HepG2 (cell line): ENCODE data around the gene HDDC3. TPM values are rescaled to one million over a fixed set of nuclear protein-coding genes. Genes with fewer than 3 reads are reported as not detected.

Source experiments
- ATF1 ChIP-seq: IDR thresholded peaks from 2 replicates; pipeline ENCODE4 v1.6.1; 2016; ENCODE audit warnings: mild to moderate bottlenecking, control low read depth
- CC2D1A ChIP-seq: sonication (generic); formaldehyde crosslinking; IDR thresholded peaks from 2 replicates; pipeline ENCODE4 v1.8.1; 2023; ENCODE audit warnings: mild to moderate bottlenecking, missing genetic modification reagents
- HNRNPH1 ChIP-seq: fragments of 200-400 bp; formaldehyde crosslinking; optimal IDR thresholded peaks from 2 replicates; pipeline ENCODE3; 2017; ENCODE audit warnings: mild to moderate bottlenecking, low read depth, low read length
- IRX3 ChIP-seq: sonication (generic); formaldehyde crosslinking; IDR thresholded peaks from 2 replicates; pipeline ENCODE4 v1.8.1; 2023; ENCODE audit warnings: mild to moderate bottlenecking, low read depth, missing genetic modification reagents, borderline replicate concordance
- KLF9 ChIP-seq: IDR thresholded peaks from 2 replicates; pipeline ENCODE4 v1.6.1; 2016; ENCODE audit warnings: low read depth
- MXD3 ChIP-seq: IDR thresholded peaks from 2 replicates; pipeline ENCODE4 v1.6.1; 2016; ENCODE audit warnings: mild to moderate bottlenecking, missing biosample characterization, missing genetic modification reagents
- NFIB ChIP-seq: sonication (generic); formaldehyde crosslinking; IDR thresholded peaks from 2 replicates; pipeline ENCODE4 v1.9.0; 2021; ENCODE audit warnings: missing genetic modification reagents, mild to moderate bottlenecking, borderline replicate concordance
- NR2F6 ChIP-seq, 2 experiments: IDR thresholded peaks; 2 replicates each; pipeline ENCODE4 v1.6.1; 2016; ENCODE audit warnings: antibody characterized with exemption in 1 of 2, mild to moderate bottlenecking in 1 of 2
- SMARCC2 ChIP-seq: fragments of 450-650 bp; IDR thresholded peaks from 2 replicates; pipeline ENCODE4 v1.6.1; 2017; ENCODE audit warnings: antibody characterized with exemption, mild to moderate bottlenecking
- SRF ChIP-seq: IDR thresholded peaks from 2 replicates; pipeline ENCODE4 v1.6.1; 2011; ENCODE audit warnings: mild to moderate bottlenecking, low read depth, low read length, moderate library complexity
- TCF7L2 ChIP-seq: IDR thresholded peaks from 2 replicates; pipeline ENCODE4 v1.6.1; 2011; ENCODE audit warnings: mild to moderate bottlenecking, low read depth, low read length, moderate library complexity
- U2AF2 ChIP-seq: fragments of 200-400 bp; formaldehyde crosslinking; IDR thresholded peaks from 2 replicates; pipeline ENCODE4 v1.6.1; 2017; ENCODE audit warnings: low read depth, mild to moderate bottlenecking, low read length
- XRCC5 ChIP-seq: fragments of 200-400 bp; formaldehyde crosslinking; optimal IDR thresholded peaks from 2 replicates; pipeline ENCODE3; 2017; ENCODE audit warnings: mild to moderate bottlenecking, low read length
- ZBTB20 ChIP-seq: sonication (generic); formaldehyde crosslinking; IDR thresholded peaks from 2 replicates; pipeline ENCODE4 v1.8.1; 2023; ENCODE audit warnings: missing genetic modification reagents, low read depth, mild to moderate bottlenecking, borderline replicate concordance
- ZEB1 ChIP-seq: IDR thresholded peaks from 2 replicates; pipeline ENCODE4 v1.6.1; 2012; ENCODE audit warnings: mild to moderate bottlenecking, low read depth, inconsistent platforms; ENCODE audit not compliant: insufficient replicate concordance
- ZFP41 ChIP-seq: sonication (generic); formaldehyde crosslinking; IDR thresholded peaks from 2 replicates; pipeline ENCODE4 v1.4.0; 2020; ENCODE audit warnings: mild to moderate bottlenecking, missing genetic modification reagents, borderline replicate concordance
- ZNF232 ChIP-seq: sonication (generic); formaldehyde crosslinking; IDR thresholded peaks from 2 replicates; pipeline ENCODE4 v1.4.0; 2020; ENCODE audit warnings: missing genetic modification reagents, borderline replicate concordance
- ZNF512B ChIP-seq: sonication (generic); formaldehyde crosslinking; IDR thresholded peaks from 2 replicates; pipeline ENCODE4 v1.5.1; 2020; ENCODE audit warnings: missing genetic modification reagents, mild to moderate bottlenecking, borderline replicate concordance
- ZNF589 ChIP-seq: sonication (generic); formaldehyde crosslinking; conservative IDR thresholded peaks from 2 replicates; pipeline ENCODE4 v1.8.0; 2022; ENCODE audit warnings: mild to moderate bottlenecking, moderate library complexity, missing genetic modification reagents
- ZNF687 ChIP-seq: sonication (generic); formaldehyde crosslinking; IDR thresholded peaks from 2 replicates; pipeline ENCODE4 v1.5.1; 2020; ENCODE audit warnings: mild to moderate bottlenecking, missing genetic modification reagents, moderate library complexity
- ZNF788 ChIP-seq: sonication (generic); formaldehyde crosslinking; IDR thresholded peaks from 2 replicates; pipeline ENCODE4 v1.5.0; 2020; ENCODE audit warnings: mild to moderate bottlenecking, missing genetic modification reagents, borderline replicate concordance
- ZSCAN12 ChIP-seq: sonication (generic); formaldehyde crosslinking; IDR thresholded peaks from 2 replicates; pipeline ENCODE4 v1.9.0; 2021; ENCODE audit warnings: mild to moderate bottlenecking, missing genetic modification reagents
- ZSCAN29 ChIP-seq: sonication (generic); formaldehyde crosslinking; conservative IDR thresholded peaks from 2 replicates; pipeline ENCODE4 v1.4.0; 2020; ENCODE audit warnings: mild to moderate bottlenecking, missing genetic modification reagents
- polyA plus RNA-seq, 8 experiments: library from polyadenylated mRNA; depleted of rRNA in 3 of 8; stranded (reverse) in 7 of 8; unstranded in 1 of 8; fragments of >200 nt; fragmentation: Illumina TruSeq in 4 of 8; extraction: Trizol in 4 of 8; gene quantifications; 2 replicates each; pipeline versions ENCODE4 v1.2.1 to v1.2.3, GENCODE V29; 2011 to 2016; ENCODE audit warnings: low read depth in 4 of 8, missing spikeins in 1 of 8, mixed read lengths in 1 of 8; ENCODE audit not compliant: insufficient read depth in 1 of 8
- total RNA-seq, 5 experiments: library from RNA; depleted of rRNA; stranded (reverse); fragments of >200 nt; fragmentation: Illumina TruSeq; extraction: Trizol; gene quantifications; 2 replicates each; pipeline ENCODE4 v1.2.3, GENCODE V29; 2016; ENCODE audit warnings: low read depth in 1 of 5

Gene HDDC3
- total and polyA plus RNA-seq, 2 of the 13 experiments (the other 11 are each of a cell fraction or from before 2014, with no cell fraction given) = 18.7 to 28.3 TPM

DNA sequence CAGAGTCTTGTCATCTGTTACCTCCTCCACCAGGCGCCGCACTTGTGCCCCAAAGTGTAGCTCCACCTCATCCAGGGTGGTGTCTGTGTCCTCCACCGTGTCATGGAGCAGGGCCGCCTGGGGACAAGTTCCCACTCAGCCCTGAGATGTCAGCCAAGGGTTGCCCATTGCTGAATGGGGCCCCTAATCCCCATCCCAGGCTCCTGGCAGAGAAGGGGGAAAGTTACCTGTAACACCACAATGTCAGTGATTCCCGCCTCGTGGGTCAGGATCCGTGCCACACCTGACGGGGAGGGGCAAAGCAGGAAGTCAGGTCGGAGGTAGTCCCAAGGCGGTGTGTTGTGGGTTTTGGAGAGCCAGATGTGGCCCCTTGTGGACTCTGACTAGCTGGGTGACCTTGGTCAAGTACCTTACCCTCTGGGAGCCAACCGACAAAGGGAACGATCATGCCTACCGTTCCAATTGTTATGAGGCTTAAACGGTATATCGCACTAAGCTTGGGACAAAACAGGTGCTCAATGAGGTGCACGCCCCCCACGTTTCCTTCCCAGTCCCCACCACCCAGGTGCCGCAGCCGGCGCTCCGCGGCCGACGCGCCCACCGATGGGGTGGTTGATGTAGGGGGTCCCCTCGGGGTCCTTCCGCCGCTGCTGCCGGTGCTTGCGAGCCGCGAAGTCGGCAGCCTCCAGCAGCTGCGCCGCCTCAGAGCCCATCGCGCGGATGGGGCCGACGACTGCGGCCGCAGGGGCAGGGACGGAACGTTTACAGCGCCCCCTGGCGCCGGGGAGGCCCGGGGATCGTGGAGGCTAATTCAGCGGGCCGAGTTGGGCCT, at the start of gene HDDC3 (continued):
- TF ChIP-seq ZNF687 (peak; percentile 92), CC2D1A (CRISPR knock-in tag) (no peak), TCF7L2 (no peak), XRCC5 (peak; percentile 84), MXD3 (peak; percentile 83; the same call in 1 of the 2 replicates), SMARCC2 (no peak), ZNF589 (CRISPR knock-in tag) (peak; percentile 35; the same call in 1 of the 2 replicates), ZEB1 (peak; percentile 97), ZSCAN12 (CRISPR knock-in tag) (no peak), ATF1 (CRISPR knock-in tag) (no peak), IRX3 (CRISPR knock-in tag) (0 out of 2 replicates have a peak, but pooled peaks have one; percentile 56), HNRNPH1 (no peak), ZSCAN29 (no peak), ZNF232 (CRISPR knock-in tag) (peak; percentile 29; the same call in 1 of the 2 replicates), NFIB (CRISPR knock-in tag) (no peak), SRF (no peak), KLF9 (CRISPR knock-in tag) (0 out of 2 replicates have a peak, but pooled peaks have one; percentile 44), ZBTB20 (CRISPR knock-in tag) (no peak), ZNF788 (CRISPR knock-in tag) (peak; percentile 89), U2AF2 (no peak), ZFP41 (no peak), ZNF512B (CRISPR knock-in tag) (no peak), NR2F6 (IDR thresholded peaks at IDR 0.05) (no peak), NR2F6 (CRISPR knock-in tag; IDR thresholded peaks at IDR 0.05) (peak; percentile 53; the same call in 1 of the 2 replicates)
